ENCODE measurements around the gene OBSCN.

GRCh38 chr1:228334954-228335353 is 127.1 kb downstream of the OBSCN start:
- TF ChIP-seq POLR2A (IDR thresholded peaks at IDR 0.05) (no peak), CTCF (IDR thresholded peaks at IDR 0.05) (no peak)
